Kidney (tissue), 14 donors: ENCODE results near the gene ALPP. TPM values are rescaled to one million over a fixed set of nuclear protein-coding genes. Genes with fewer than 3 reads are reported as not detected.

Source experiments
- DNase-seq, 5 donors: peaks; one replicate each; pipeline ENCODE4 v3.0.0-alpha.2; 2013 to 2020
- FAIRE-seq: peaks from 2 replicates; lab custom pipeline; 2012; peaks lifted over from hg19 to GRCh38; lab: Jason Lieb, UNC
- H3K27ac ChIP-seq, 2 donors: one replicate each; pipeline ENCODE4 v1.7.0; 2013; ENCODE audit warnings: low read depth in 2 of 2, low read length in 2 of 2, inconsistent platforms in 1 of 2
- H3K27me3 ChIP-seq: one replicate; pipeline ENCODE4 v1.7.1; 2013; ENCODE audit warnings: low read length, inconsistent platforms; ENCODE audit not compliant: control insufficient read depth, insufficient read depth
- H3K36me3 ChIP-seq, 3 donors: one replicate each; pipeline versions ENCODE4 v1.7.0 to v1.7.1; 2013; ENCODE audit warnings: low read length in 3 of 3, control low read depth in 1 of 3, inconsistent platforms in 1 of 3; ENCODE audit not compliant: insufficient read depth in 3 of 3, control insufficient read depth in 2 of 3
- H3K4me1 ChIP-seq, 3 donors: one replicate each; pipeline versions ENCODE4 v1.7.0 to v1.7.1; 2013; ENCODE audit warnings: low read length in 3 of 3, inconsistent platforms in 1 of 3, low read depth in 1 of 3; ENCODE audit not compliant: control insufficient read depth in 2 of 3, insufficient read depth in 2 of 3
- H3K4me3 ChIP-seq, 3 donors: one replicate each; pipeline versions ENCODE4 v1.7.0 to v1.8.1; 2013; ENCODE audit warnings: low read length in 3 of 3, control low read depth in 1 of 3, inconsistent platforms in 1 of 3
- H3K9ac ChIP-seq, 3 donors: one replicate each; pipeline versions ENCODE4 v1.7.0 to v1.7.1; 2013; ENCODE audit warnings: low read length in 3 of 3, control low read depth in 1 of 3, inconsistent platforms in 1 of 3
- H3K9me3 ChIP-seq, 3 donors: one replicate each; pipeline versions ENCODE4 v1.7.0 to v1.7.1; 2013; ENCODE audit warnings: low read length in 3 of 3, control low read depth in 1 of 3, inconsistent platforms in 1 of 3; ENCODE audit not compliant: control insufficient read depth in 2 of 3, insufficient read depth in 1 of 3
- intact Hi-C: fragments of 100-400 bp; cut with DNase I; formaldehyde crosslinking; loops from one replicate; pipeline ENCODE4 v1.11.1; 2022
- polyA plus RNA-seq: library from polyadenylated mRNA; stranded (reverse); fragments of 350-450 nt; fragmentation: Illumina TruSeq; extraction: RNeasy Lipid Tissue Mini Kit (QIAGEN cat#74804); gene quantifications from one replicate; pipeline ENCODE4 v1.2.3, GENCODE V29; 2014; ENCODE audit warnings: low read depth, low replicate concordance; ENCODE audit not compliant: insufficient read depth
- total RNA-seq: library from RNA; stranded (reverse); fragmentation: NEBNext Ultra II Directional; extraction: Animal tissue kit (Norgen Biotek cat#: 25700); gene quantifications from one replicate; pipeline ENCODE4 v1.2.1, GENCODE V29; 2021
- TF ChIP-seq, protein P1 (sequence below): IDR thresholded peaks from 3 replicates; pipeline ENCODE4 v1.5.1; 2012; ENCODE audit warnings: mild to moderate bottlenecking, moderate library complexity, borderline replicate concordance; ENCODE audit not compliant: insufficient read depth; ENCODE audit errors: extremely low read depth
- donor health status: control.
- donor health status: control.
- donor health status: control.
- donor health status: control.
- donor health status: control.
- donor health status: DM: yes; HTN: yes; CAD: no.
- donor health status: Normal renal cell carcinoma (clear cell type).

ALPP gene
- total and polyA plus RNA-seq, 2 donors from 2014 or later = not detected

DNA sequence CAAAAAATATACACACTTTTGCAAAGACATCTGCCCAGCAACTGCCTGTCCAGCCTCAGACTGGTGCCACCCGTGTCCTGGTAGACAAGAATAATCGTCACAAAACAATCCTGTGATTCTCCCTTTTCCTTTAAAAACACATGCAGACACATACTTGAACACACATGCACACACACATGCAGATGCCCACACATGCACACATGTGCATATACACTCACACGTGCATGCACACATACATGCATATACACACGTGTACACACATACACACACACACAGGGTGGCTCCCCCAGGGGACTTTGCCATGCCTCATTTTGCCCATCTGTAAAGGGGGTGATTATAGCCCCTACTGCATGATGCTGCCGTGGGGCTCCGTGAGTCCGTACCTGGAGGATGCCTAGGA lies 24.9 kb upstream of the ALPP start:
- Histone ChIP-seq H3K36me3 (no peaks in the 10 kb centered on the region), H3K4me1 (peaks cover 0 to 4% (median 0%) of the 10 kb centered on the region in 3 donors), H3K27ac (no peak overlapping the region), H3K9me3 (no peaks in the 10 kb centered on the region), H3K4me3 (no peak overlapping the region), H3K27me3 (peaks cover 23% of the 10 kb centered on the region), H3K9ac (no peak overlapping the region)
- TF ChIP-seq, protein P1, sequence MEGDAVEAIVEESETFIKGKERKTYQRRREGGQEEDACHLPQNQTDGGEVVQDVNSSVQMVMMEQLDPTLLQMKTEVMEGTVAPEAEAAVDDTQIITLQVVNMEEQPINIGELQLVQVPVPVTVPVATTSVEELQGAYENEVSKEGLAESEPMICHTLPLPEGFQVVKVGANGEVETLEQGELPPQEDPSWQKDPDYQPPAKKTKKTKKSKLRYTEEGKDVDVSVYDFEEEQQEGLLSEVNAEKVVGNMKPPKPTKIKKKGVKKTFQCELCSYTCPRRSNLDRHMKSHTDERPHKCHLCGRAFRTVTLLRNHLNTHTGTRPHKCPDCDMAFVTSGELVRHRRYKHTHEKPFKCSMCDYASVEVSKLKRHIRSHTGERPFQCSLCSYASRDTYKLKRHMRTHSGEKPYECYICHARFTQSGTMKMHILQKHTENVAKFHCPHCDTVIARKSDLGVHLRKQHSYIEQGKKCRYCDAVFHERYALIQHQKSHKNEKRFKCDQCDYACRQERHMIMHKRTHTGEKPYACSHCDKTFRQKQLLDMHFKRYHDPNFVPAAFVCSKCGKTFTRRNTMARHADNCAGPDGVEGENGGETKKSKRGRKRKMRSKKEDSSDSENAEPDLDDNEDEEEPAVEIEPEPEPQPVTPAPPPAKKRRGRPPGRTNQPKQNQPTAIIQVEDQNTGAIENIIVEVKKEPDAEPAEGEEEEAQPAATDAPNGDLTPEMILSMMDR = no peak
- intact Hi-C loops = no loop called here
- DNase-seq = peak in 1 of 5 donors; percentile 25
- FAIRE-seq = no peak

DNA sequence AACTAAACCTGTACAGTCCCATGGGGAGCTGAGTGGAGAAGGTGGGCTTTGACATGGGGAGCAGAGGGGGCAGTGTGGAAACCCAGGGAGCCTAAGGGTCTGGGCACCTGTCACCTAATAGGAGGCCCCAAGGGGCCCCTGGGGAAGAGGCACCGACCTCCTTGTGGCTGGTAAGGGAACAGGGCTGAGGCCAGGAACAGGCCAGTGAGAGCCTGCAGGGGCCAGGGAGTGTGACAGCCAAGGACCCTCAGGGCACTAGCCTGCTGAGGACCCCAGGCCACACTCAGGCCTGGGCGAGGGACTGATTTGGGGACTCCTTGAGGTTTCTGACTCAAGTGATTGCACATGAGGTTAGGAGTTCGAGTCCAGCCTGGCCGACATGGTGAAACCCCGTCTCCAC lies 24.5 kb upstream of the ALPP start:
- FAIRE-seq (no peak), DNase-seq (peak in 1 of 5 donors; percentile 45)
- H3K9ac ChIP-seq = no peak overlapping the region
- H3K9me3 ChIP-seq = no peaks in the 10 kb centered on the region
- intact Hi-C loops = no loop called here
- TF ChIP-seq, protein P1 = no peak
- H3K27ac ChIP-seq = no peak overlapping the region
- peaks cover 0 to 4% (median 0%) of the 10 kb centered on the region in 3 donors for H3K4me1 ChIP-seq
- H3K36me3 ChIP-seq = no peaks in the 10 kb centered on the region
- peaks cover 23% of the 10 kb centered on the region for H3K27me3 ChIP-seq
- H3K4me3 ChIP-seq = no peak overlapping the region

DNA sequence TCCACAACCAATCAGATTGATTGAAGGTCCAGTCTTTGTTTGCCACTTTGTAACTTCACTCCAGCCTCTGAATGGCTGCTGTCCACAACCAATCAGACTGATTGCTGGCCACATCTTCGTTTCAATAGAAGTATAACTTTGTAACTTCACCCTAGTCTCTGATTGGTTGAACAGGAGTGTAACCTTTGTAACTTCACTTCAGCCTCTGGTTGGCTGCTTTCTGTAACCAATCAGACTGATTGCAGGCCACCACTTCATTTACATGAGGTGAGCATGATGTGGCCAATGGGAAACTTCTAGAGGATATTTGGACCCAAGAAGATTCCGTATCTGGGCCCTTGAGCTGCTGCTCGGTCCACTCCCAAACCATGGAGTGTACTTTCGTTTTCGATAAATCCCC lies 16.9 kb upstream of the ALPP start:
- Histone ChIP-seq H3K9ac (no peak overlapping the region), H3K27ac (no peak overlapping the region), H3K4me1 (no peaks in the 10 kb centered on the region), H3K36me3 (no peaks in the 10 kb centered on the region), H3K27me3 (no peaks in the 10 kb centered on the region), H3K4me3 (no peak overlapping the region), H3K9me3 (no peaks in the 10 kb centered on the region)
- intact Hi-C loops = no loop called here
- DNase-seq (no peak), FAIRE-seq (no peak)
- TF ChIP-seq, protein P1 = no peak
